H9 (cell line): ENCODE data around the gene IRS2. TPM values are rescaled to one million over a fixed set of nuclear protein-coding genes. Genes with fewer than 3 reads are reported as not detected.

Experiments used
- DNase-seq: peaks from one replicate; pipeline ENCODE4 v3.0.0-alpha.2; 2017
- H2AFZ ChIP-seq: one replicate; pipeline ENCODE4 v1.6.1; 2013; ENCODE audit warnings: mild to moderate bottlenecking, low read length, control low read depth, moderate library complexity
- H2AK5ac ChIP-seq: 2 replicates; pipeline ENCODE4 v1.6.1; 2013; ENCODE audit warnings: low read length, control low read depth, mixed read lengths; ENCODE audit not compliant: insufficient read length
- H2BK120ac ChIP-seq: one replicate; pipeline ENCODE4 v1.6.1; 2013; ENCODE audit warnings: low read depth, mild to moderate bottlenecking, low read length, control low read depth, inconsistent platforms; ENCODE audit not compliant: poor library complexity, severe bottlenecking
- H2BK12ac ChIP-seq: 2 replicates; pipeline ENCODE4 v1.6.1; 2013; ENCODE audit warnings: low read length, control low read depth, mixed read lengths, low read depth; ENCODE audit not compliant: insufficient read length
- H2BK15ac ChIP-seq: 2 replicates; pipeline ENCODE4 v1.6.1; 2013; ENCODE audit warnings: low read depth, low read length, control low read depth
- H2BK20ac ChIP-seq: one replicate; pipeline ENCODE4 v1.6.1; 2013; ENCODE audit warnings: low read depth, mild to moderate bottlenecking, low read length, control low read depth, inconsistent platforms; ENCODE audit not compliant: poor library complexity, severe bottlenecking
- H2BK5ac ChIP-seq: 2 replicates; pipeline ENCODE4 v1.6.1; 2013; ENCODE audit warnings: low read length, control low read depth, mixed read lengths; ENCODE audit not compliant: insufficient read length
- H3K14ac ChIP-seq: 2 replicates; pipeline ENCODE4 v1.6.1; 2013; ENCODE audit warnings: low read length, control low read depth; ENCODE audit not compliant: insufficient read depth
- H3K18ac ChIP-seq: 2 replicates; pipeline ENCODE4 v1.6.1; 2013; ENCODE audit warnings: low read depth, mild to moderate bottlenecking, mixed read lengths, low read length, control low read depth; ENCODE audit not compliant: insufficient read length
- H3K23ac ChIP-seq: 2 replicates; pipeline ENCODE4 v1.6.1; 2013; ENCODE audit warnings: low read length, control low read depth, mixed read lengths, low read depth; ENCODE audit not compliant: insufficient read length
- H3K23me2 ChIP-seq: 2 replicates; pipeline ENCODE4 v1.6.1; 2013; ENCODE audit warnings: low read depth, mild to moderate bottlenecking, mixed read lengths, low read length, control low read depth; ENCODE audit not compliant: insufficient read length, poor library complexity, severe bottlenecking
- H3K27ac ChIP-seq: 2 replicates; pipeline ENCODE4 v1.5.1; 2013; ENCODE audit warnings: low read length, control low read depth, mixed read lengths, low read depth; ENCODE audit not compliant: insufficient read length
- H3K27me3 ChIP-seq: 2 replicates; pipeline ENCODE4 v1.6.1; 2013; ENCODE audit warnings: low read length, control low read depth, inconsistent platforms; ENCODE audit not compliant: insufficient read depth
- H3K4ac ChIP-seq: 2 replicates; pipeline ENCODE4 v1.6.1; 2013; ENCODE audit warnings: low read depth, mild to moderate bottlenecking, control low read depth, inconsistent platforms, low read length, moderate library complexity
- H3K4me1 ChIP-seq: 2 replicates; pipeline ENCODE4 v1.6.1; 2013; ENCODE audit warnings: low read length, control low read depth, inconsistent platforms; ENCODE audit not compliant: insufficient read depth
- H3K4me2 ChIP-seq: 2 replicates; pipeline ENCODE4 v1.6.1; 2013; ENCODE audit warnings: low read length, control low read depth, mixed read lengths; ENCODE audit not compliant: insufficient read length, insufficient read depth
- H3K56ac ChIP-seq: 2 replicates; pipeline ENCODE4 v1.6.1; 2013; ENCODE audit warnings: low read depth, mild to moderate bottlenecking, mixed read lengths, low read length, control low read depth; ENCODE audit not compliant: insufficient read length
- H3K79me1 ChIP-seq: 2 replicates; pipeline ENCODE4 v1.6.1; 2013; ENCODE audit warnings: low read depth, mild to moderate bottlenecking, moderate library complexity, low read length, control low read depth, inconsistent platforms; ENCODE audit not compliant: insufficient read depth, poor library complexity, severe bottlenecking
- H3K79me2 ChIP-seq: 2 replicates; pipeline ENCODE4 v1.6.1; 2013; ENCODE audit warnings: low read length, control low read depth, inconsistent platforms; ENCODE audit not compliant: insufficient read depth
- H3K9ac ChIP-seq: 2 replicates; pipeline ENCODE4 v1.6.1; 2013; ENCODE audit warnings: low read length, control low read depth, mixed read lengths; ENCODE audit not compliant: insufficient read length; ENCODE audit errors: extremely low read depth
- H3K9me3 ChIP-seq: one replicate; pipeline ENCODE4 v1.6.1; 2013; ENCODE audit warnings: low read depth, low read length, inconsistent platforms; ENCODE audit not compliant: control insufficient read depth
- H3T11ph ChIP-seq: one replicate; pipeline ENCODE4 v1.6.1; 2013; ENCODE audit warnings: mild to moderate bottlenecking, low read length, control low read depth, inconsistent platforms
- H4K20me1 ChIP-seq: one replicate; pipeline ENCODE4 v1.6.1; 2013; ENCODE audit not compliant: control insufficient read depth, insufficient read length, insufficient read depth
- H4K5ac ChIP-seq: 2 replicates; pipeline ENCODE4 v1.6.1; 2013; ENCODE audit warnings: low read depth, mild to moderate bottlenecking, mixed read lengths, low read length, control low read depth; ENCODE audit not compliant: insufficient read length
- H4K8ac ChIP-seq: replicated peaks from 2 replicates; pipeline ENCODE4 v1.6.1; 2013; ENCODE audit warnings: low read length, control low read depth, mixed read lengths, low read depth; ENCODE audit not compliant: insufficient read length
- H4K91ac ChIP-seq: 2 replicates; pipeline ENCODE4 v1.6.1; 2013; ENCODE audit warnings: low read depth, mild to moderate bottlenecking, moderate library complexity, mixed read lengths, low read length, control low read depth; ENCODE audit not compliant: insufficient read length
- H3K27ac Mint-ChIP-seq, 3 experiments: 2 replicates in 2 of 3; 3 replicates in 1 of 3; pipeline ENCODE4 v1.8.0; 2020 to 2021; ENCODE audit warnings: mixed read lengths in 3 of 3, mild to moderate bottlenecking in 1 of 3, moderate library complexity in 1 of 3
- H3K27me3 Mint-ChIP-seq: 2 replicates; pipeline ENCODE4 v1.8.0; 2021; ENCODE audit warnings: low read depth, mild to moderate bottlenecking, moderate library complexity, mixed read lengths
- H3K36me3 Mint-ChIP-seq, 3 experiments: 2 replicates in 2 of 3; 3 replicates in 1 of 3; pipeline ENCODE4 v1.8.0; 2020 to 2021; ENCODE audit warnings: low read depth in 3 of 3, mixed read lengths in 3 of 3; ENCODE audit not compliant: insufficient read depth in 1 of 3
- H3K4me1 Mint-ChIP-seq, 2 experiments: 2 replicates each; pipeline ENCODE4 v1.8.0; 2020; ENCODE audit warnings: mixed read lengths in 2 of 2
- H3K4me3 Mint-ChIP-seq, 2 experiments: 2 replicates in 1 of 2; 3 replicates in 1 of 2; pipeline ENCODE4 v1.8.0; 2020 to 2021; ENCODE audit warnings: mild to moderate bottlenecking in 2 of 2, mixed read lengths in 2 of 2, moderate library complexity in 1 of 2
- H3K9me3 Mint-ChIP-seq, 2 experiments: 2 replicates in 1 of 2; 3 replicates in 1 of 2; pipeline ENCODE4 v1.8.0; 2020; ENCODE audit warnings: mild to moderate bottlenecking in 2 of 2, mixed read lengths in 2 of 2, moderate library complexity in 1 of 2
- CTCF ChIP-seq: fragments of 200-600 bp; sonication (generic); conservative IDR thresholded peaks from 3 replicates; pipeline ENCODE4 v1.8.0; 2021; ENCODE audit warnings: antibody characterized with exemption, mild to moderate bottlenecking
- WGBS: extraction: QIAGEN DNeasy Blood & Tissue Kit; methylation state at CpG from one replicate; pipeline ENCODE4 v1.1.7; 2013; ENCODE audit warnings: missing lambda C conversion rate, low lambda C conversion rate, mixed read lengths; ENCODE audit not compliant: insufficient read length; ENCODE audit errors: extremely low coverage; 5-methylcytosine and 5-hydroxymethylcytosine counted together
- total RNA-seq: library from RNA; stranded (reverse); gene quantifications from 2 replicates; pipeline ENCODE4 v1.2.1, GENCODE V29; 2021

The IRS2 gene
- total RNA-seq, 1 experiment from 2014 or later = 10.1 TPM

- H2BK12ac ChIP-seq = no peak overlapping the region
- TF ChIP-seq CTCF = no peak
- H2AK5ac ChIP-seq = no peak overlapping the region
- no peaks in the 10 kb centered on the region for H3K27me3 Mint-ChIP-seq
- no peak overlapping the region; a peak in 2 of 7 replicates for H3K27ac Mint-ChIP-seq
- peaks cover 11 to 25% (median 20%) of the 10 kb centered on the region in 3 experiments; a peak in 6 of 7 replicates for H3K36me3 Mint-ChIP-seq
- no peak overlapping the region for H2BK5ac ChIP-seq
- no peak overlapping the region for H2AFZ ChIP-seq
- H2BK120ac ChIP-seq = no peak overlapping the region
- no peak overlapping the region for H2BK15ac ChIP-seq
- no peak overlapping the region for H3K4ac ChIP-seq
- no CpG with 5 or more reads among the region's 4 CpGs for WGBS
- H3K79me1 ChIP-seq = no peaks in the 10 kb centered on the region
- no peak overlapping the region for H3T11ph ChIP-seq
- no peaks in the 10 kb centered on the region for H3K27me3 ChIP-seq
- H4K5ac ChIP-seq = no peak overlapping the region
- no peak overlapping the region for H2BK20ac ChIP-seq
- no peaks in the 10 kb centered on the region for H3K23me2 ChIP-seq
- no peaks in the 10 kb centered on the region for H4K20me1 ChIP-seq
- H3K14ac ChIP-seq = no peak overlapping the region
- H3K4me1 Mint-ChIP-seq = peaks cover 13 to 21% of the 10 kb centered on the region in 2 experiments; a peak in 3 of 4 replicates
- no peaks in the 10 kb centered on the region for H3K9me3 ChIP-seq
- no peak overlapping the region for H3K56ac ChIP-seq
- no peak for DNase-seq
- no peak overlapping the region for H3K4me3 Mint-ChIP-seq
- H3K79me2 ChIP-seq = no peaks in the 10 kb centered on the region; the same call in 1 of the 2 replicates
- H4K8ac ChIP-seq = no peak overlapping the region
- no peak overlapping the region for H3K18ac ChIP-seq
- no peak overlapping the region for H3K4me2 ChIP-seq
- no peak overlapping the region for H3K27ac ChIP-seq
- H3K9me3 Mint-ChIP-seq = no peaks in the 10 kb centered on the region
- no peak overlapping the region for H3K9ac ChIP-seq
- no peak overlapping the region for H4K91ac ChIP-seq
- H3K23ac ChIP-seq = no peak overlapping the region
- no peaks in the 10 kb centered on the region; the same call in none of the 2 replicates for H3K4me1 ChIP-seq
Measured at GRCh38 chr13:109769275-109769674, 17.1 kb downstream of the IRS2 start.
